Body of pancreas (tissue), 4 donors: ENCODE measurements around the gene CAPN5. TPM values are rescaled to one million over a fixed set of nuclear protein-coding genes. Genes with fewer than 3 reads are reported as not detected.
A peak's percentile ranks its signal among the peaks of the same experiment; 100 is the strongest.
"Not testable (repeated sequence)": the region's sequence is repeated elsewhere in the genome, so short reads cannot be mapped to it uniquely, and the experiment has no call there.

Experiments
- ATAC-seq: fragments of 150-250 bp; one replicate; pipeline ENCODE4 v1.9.1; 2016
- DNase-seq, 4 donors: peaks; one replicate each; pipeline ENCODE4 v3.0.0-alpha.2; 2019
- H3K27ac ChIP-seq, 4 donors: fragments of 200-600 bp; sonication (generic); 1 replicate in 3 of 4; 2 replicates in 1 of 4; pipeline versions ENCODE4 v1.5.1 to v1.6.1; 2016 to 2019; ENCODE audit warnings: mild to moderate bottlenecking in 1 of 4, mixed read lengths in 1 of 4, moderate library complexity in 1 of 4
- H3K27me3 ChIP-seq, 2 donors: fragments of 200-600 bp; sonication (generic); one replicate each; pipeline ENCODE4 v1.6.0; 2016; ENCODE audit warnings: mild to moderate bottlenecking in 1 of 2
- H3K36me3 ChIP-seq, 2 donors: fragments of 200-600 bp; sonication (generic); replicated peaks in 1 of 2; 2 replicates each; pipeline ENCODE4 v1.5.1; 2016; ENCODE audit warnings: low read depth in 2 of 2; ENCODE audit not compliant: insufficient read depth in 1 of 2
- H3K4me1 ChIP-seq: fragments of 200-600 bp; sonication (generic); one replicate; pipeline ENCODE4 v1.6.0; 2016
- H3K4me3 ChIP-seq, 2 donors: fragments of 200-600 bp; sonication (generic); 1 replicate in 1 of 2; 2 replicates in 1 of 2; pipeline ENCODE4 v1.5.1; 2016 to 2019
- H3K9me3 ChIP-seq, 3 donors: fragments of 200-600 bp; sonication (generic); 1 replicate in 2 of 3; 2 replicates in 1 of 3; pipeline ENCODE4 v1.5.1; 2016
- CTCF ChIP-seq, 7 experiments: fragments of 450-650 bp in 4 of 7; fragments of 200-600 bp in 3 of 7; sonication (generic) in 3 of 7; IDR thresholded peaks; one replicate each; pipeline ENCODE4 v1.5.1; 2016 to 2019; ENCODE audit warnings: antibody characterized with exemption in 7 of 7
- POLR2A ChIP-seq, 3 donors: fragments of 450-650 bp; IDR thresholded peaks; one replicate each; pipeline ENCODE4 v1.6.1; 2016; ENCODE audit warnings: antibody characterized with exemption in 3 of 3, mild to moderate bottlenecking in 2 of 3
- WGBS, 2 donors: methylation state at CpG; one replicate each; pipeline ENCODE4 v1.1.5; 2017; 5-methylcytosine and 5-hydroxymethylcytosine counted together
- intact Hi-C: fragments of 100-400 bp; cut with DNase I; formaldehyde crosslinking; loops from one replicate; pipeline ENCODE4 v1.15.1; 2023
- total RNA-seq, 2 donors: library from RNA; depleted of rRNA; stranded (reverse); fragments of >200 nt; gene quantifications; one replicate each; pipeline ENCODE4 v1.1.0, GENCODE V29; 2016

CAPN5 gene
- total RNA-seq, 2 donors from 2014 or later, result 7.8 to 13.8 TPM

- DNase-seq (no peak), ATAC-seq (no peak)
- peaks cover 0 to 12% (median 0%) of the 10 kb centered on the region in 3 donors for H3K9me3 ChIP-seq
- no peak overlapping the region for H3K27ac ChIP-seq
- no peaks in the 10 kb centered on the region for H3K36me3 ChIP-seq
- no peak for TF ChIP-seq CTCF (IDR thresholded peaks at IDR 0.05)
- no peak for TF ChIP-seq POLR2A (IDR thresholded peaks at IDR 0.05)
- intact Hi-C loops, result no loop called here
- no peaks in the 10 kb centered on the region for H3K27me3 ChIP-seq
- no peak overlapping the region for H3K4me3 ChIP-seq
- 84 to 90% methylated on average over 4 of the region's 4 CpGs for WGBS, 2 donors
- peaks cover 33% of the 10 kb centered on the region for H3K4me1 ChIP-seq
These were observed 6.5 kb upstream of the CAPN5 start for GRCh38 chr11:77060234-77060633.

GRCh38 chr11:77061258-77061657, 5.5 kb upstream of the CAPN5 start:
- intact Hi-C loops, result not testable (repeated sequence)

GRCh38 chr11:77062924-77063323, 3.8 kb upstream of the CAPN5 start:
- DNase-seq (no peak), ATAC-seq (no peak)
- H3K4me1 ChIP-seq, result peaks cover 53% of the 10 kb centered on the region
- intact Hi-C loops, result no loop called here
- no peak overlapping the region for H3K4me3 ChIP-seq
- no peaks in the 10 kb centered on the region for H3K9me3 ChIP-seq
- peak in 1 of 7 experiments; percentile 17 for TF ChIP-seq CTCF (IDR thresholded peaks at IDR 0.05)
- TF ChIP-seq POLR2A (IDR thresholded peaks at IDR 0.05), result no peak
- peak overlapping the region in 2 of 4 donors; percentile 52 to 67 for H3K27ac ChIP-seq
- no peaks in the 10 kb centered on the region for H3K36me3 ChIP-seq
- H3K27me3 ChIP-seq, result no peaks in the 10 kb centered on the region

More at GRCh38 chr11:77061258-77061657, 5.5 kb upstream of the CAPN5 start:
- peak overlapping the region in 3 of 4 donors; percentile 41 to 69 (median 69) for H3K27ac ChIP-seq
- not testable (repeated sequence) for DNase-seq, H3K27me3 ChIP-seq, H3K9me3 ChIP-seq, H3K36me3 ChIP-seq, H3K4me3 ChIP-seq
- peak; percentile 64 for ATAC-seq
- 27 to 45% methylated on average over 4 of the region's 4 CpGs for WGBS, 2 donors
- peaks cover 40% of the 10 kb centered on the region for H3K4me1 ChIP-seq

- H3K27ac ChIP-seq, result peak overlapping the region in 2 of 4 donors; percentile 52 to 67
- DNase-seq (no peak), ATAC-seq (no peak)
- intact Hi-C loops, result no loop called here
- no peaks in the 10 kb centered on the region for H3K9me3 ChIP-seq
- H3K36me3 ChIP-seq, result no peaks in the 10 kb centered on the region
- peaks cover 57% of the 10 kb centered on the region for H3K4me1 ChIP-seq
- no peaks in the 10 kb centered on the region for H3K27me3 ChIP-seq
- H3K4me3 ChIP-seq, result no peak overlapping the region
- TF ChIP-seq POLR2A (IDR thresholded peaks at IDR 0.05), result no peak
- no peak for TF ChIP-seq CTCF (IDR thresholded peaks at IDR 0.05)
- WGBS, 2 donors, result 100% methylated on average over 1 of the region's 1 CpG
These were observed 3.4 kb upstream of the CAPN5 start for GRCh38 chr11:77063407-77063806.

- 92% methylated on average over 4 of the region's 4 CpGs; no CpG with 5 or more reads in 1 of the 2 donors for WGBS, 2 donors
- peak overlapping the region in 2 of 4 donors; percentile 52 to 67 for H3K27ac ChIP-seq
- ATAC-seq (no peak), DNase-seq (no peak)
- no peak overlapping the region for H3K4me3 ChIP-seq
- no peaks in the 10 kb centered on the region for H3K9me3 ChIP-seq
- TF ChIP-seq POLR2A (IDR thresholded peaks at IDR 0.05) (no peak), CTCF (IDR thresholded peaks at IDR 0.05) (no peak)
- intact Hi-C loops, result no loop called here
- H3K36me3 ChIP-seq, result no peaks in the 10 kb centered on the region
- H3K4me1 ChIP-seq, result peaks cover 60% of the 10 kb centered on the region
- no peaks in the 10 kb centered on the region for H3K27me3 ChIP-seq
These were observed 2.9 kb upstream of the CAPN5 start for GRCh38 chr11:77063861-77064260.
